ENCODE measurements around the gene CACNG7.
"Not testable (repeated sequence)": the region's sequence is repeated elsewhere in the genome, so short reads cannot be mapped to it uniquely, and the experiment has no call there.

Gene CACNG7

DNA sequence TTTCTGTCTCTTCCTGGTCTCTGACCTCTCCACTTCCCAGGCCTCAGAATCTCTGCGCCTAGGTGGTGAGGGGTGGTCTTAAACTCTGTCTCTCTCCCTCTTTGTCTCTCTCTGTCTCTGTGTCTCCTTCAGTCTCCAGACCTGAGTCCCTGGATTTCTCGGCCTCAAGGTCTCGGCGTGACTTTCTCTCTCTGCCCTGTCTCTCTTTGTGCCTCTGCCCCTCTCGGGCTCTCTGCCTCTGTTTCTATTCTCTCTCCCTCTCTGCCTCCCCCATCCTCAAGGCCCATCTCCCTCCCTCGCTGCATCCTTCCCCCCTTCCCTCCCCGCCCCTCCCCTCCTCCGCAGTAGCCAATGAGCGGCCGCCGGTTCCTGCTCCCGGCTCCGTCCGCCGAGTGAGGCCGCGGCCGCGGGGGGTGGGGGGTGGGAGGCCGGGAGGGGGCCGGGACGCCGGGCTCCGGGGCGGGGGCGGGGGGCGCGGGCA is at the start of gene CACNG7:
TSS of gene CACNG7 (plus strand) at position 344 of the 481 bp plus-strand sequence. CDS start 3,554 bp downstream, outside the sequence.
- DNase-seq: no peak

DNA sequence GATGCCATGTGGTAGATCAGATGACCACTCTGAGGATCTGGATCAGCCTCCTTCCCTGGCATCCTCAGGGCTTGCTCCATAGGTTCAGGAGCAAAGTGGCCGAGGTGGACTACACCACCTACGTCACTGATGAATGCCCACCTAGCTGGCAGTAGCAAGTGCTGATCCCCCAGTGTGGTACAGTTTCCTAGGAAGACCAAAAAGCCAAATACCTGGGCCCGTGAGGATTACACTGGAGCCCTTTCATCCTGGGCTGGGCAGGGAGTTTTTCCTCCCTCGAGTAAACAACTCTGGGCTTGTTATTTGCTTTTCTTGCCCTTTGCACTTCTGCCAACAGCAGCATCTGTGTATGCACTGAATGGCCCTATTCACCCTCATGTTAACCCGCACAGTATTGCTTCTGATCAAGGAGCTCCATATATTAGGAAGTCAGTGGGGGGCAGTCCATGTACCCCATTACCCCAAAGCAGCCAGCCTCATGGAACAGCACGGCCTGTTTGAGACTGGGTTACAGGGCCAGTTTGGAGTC is 44.7 kb upstream of the CACNG7 start:
- no peak for DNase-seq

GRCh38 chr19:53865523-53865917 is 43.6 kb upstream of the CACNG7 start:
- DNase-seq: no peak

DNA sequence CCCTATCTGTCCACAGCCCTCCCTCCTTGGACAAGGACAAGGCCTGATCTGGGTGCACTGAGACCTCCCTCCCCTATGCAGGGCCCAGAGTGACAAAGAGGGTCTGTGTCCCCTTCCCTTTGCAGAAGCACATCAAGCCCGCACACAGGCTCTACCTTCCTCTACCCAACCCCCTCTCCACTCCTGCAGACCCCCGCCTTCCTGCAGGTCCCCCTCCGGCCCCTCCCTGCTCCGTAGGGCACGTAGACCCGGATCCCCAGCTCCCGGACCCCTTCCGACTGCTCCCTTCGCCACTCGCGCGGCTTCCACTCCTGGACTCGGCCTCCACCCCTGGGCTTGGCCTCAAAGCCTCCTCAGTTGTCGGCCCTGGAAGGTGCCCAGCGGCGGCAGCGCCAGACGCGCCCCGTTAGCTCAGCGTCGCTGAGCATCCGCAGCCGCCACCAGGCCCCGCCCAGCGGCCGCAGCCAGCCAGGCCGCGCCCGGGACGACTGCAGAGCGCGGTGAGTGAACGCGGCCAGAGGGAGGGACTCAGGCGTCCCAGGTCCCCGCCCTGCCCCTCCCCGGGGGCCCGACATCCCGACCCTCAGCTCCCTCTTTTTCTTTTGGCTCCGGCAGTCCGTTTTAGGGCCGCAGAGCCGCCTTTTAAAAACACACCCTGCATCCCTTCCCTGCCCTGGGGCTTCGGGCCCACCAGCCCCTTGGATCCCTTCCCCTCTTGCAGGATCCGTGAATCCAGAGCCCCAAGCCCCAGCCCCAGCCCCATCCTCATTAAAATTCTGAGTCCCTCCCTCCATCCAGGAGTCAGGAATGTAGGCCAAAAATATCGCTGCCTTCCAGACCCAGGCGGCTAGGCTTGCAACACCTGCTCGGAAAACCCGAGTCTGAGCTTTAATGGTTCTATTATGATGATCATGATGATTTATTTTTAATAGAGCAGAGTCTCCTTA is 42.9 kb upstream of the CACNG7 start:
- peak; percentile 65 for DNase-seq

DNA sequence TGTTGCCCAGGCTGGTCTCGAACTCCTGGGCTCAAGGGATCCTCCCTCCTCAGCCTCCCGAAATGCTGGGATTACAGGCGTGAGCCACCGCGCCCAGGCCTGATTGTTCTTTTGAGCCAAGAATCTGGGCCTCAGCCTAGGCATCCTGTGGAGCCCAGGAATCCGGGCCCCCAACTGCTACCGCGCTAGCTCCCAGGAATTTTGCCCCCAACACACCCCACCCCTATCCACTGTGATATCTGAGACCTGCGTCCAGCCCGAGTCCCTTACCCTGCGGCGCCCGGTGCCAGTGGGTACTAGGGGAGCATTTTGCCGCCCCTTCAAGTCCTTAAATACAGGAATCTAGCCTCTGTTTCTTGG is 42.2 kb upstream of the CACNG7 start:
- no peak for DNase-seq

DNA sequence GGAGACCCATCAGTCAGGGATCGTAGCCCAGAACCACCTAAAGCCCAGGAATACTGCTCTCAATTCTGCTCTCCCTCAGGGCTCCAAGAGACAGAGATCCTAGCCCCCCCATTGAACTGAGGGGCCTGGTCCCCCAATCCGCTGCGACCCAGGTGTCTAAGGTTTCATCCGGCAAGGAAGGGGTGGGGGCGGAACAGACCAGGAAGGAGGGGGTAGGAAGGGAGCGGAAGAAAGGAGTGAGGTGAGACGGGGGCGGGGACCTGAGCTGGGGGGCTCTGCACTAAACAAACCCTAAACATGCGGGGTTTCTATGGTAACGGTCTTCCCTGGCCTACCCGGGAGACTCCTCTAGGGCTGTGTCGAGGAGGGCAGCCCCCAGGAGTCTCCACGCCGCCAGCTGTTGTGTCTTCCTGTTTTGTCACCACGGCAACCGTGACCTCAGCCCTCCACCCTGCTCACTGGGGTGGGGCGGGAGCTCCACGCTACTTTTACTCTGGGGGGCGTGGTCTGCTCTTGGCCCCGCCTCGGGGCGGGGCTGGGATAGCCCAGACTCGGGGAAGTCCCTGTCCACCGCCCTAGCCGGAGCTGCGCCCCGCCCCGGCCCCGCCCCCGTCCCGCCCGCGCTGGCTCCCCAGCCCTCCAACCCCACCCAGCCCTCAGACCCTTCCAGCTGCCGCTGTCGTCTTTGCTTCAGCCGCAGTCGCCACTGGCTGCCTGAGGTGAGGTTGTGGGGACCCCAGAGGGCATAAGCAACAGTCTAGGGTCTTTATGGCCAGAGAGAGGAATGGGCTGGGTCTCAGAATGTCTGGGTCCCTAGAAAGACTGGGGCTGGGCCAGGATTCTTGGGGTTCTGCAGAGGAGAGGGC is 41.6 kb upstream of the CACNG7 start, which contains the start of gene MYADM:
TSS of gene MYADM (plus strand) at position 659 of the 866 bp plus-strand sequence. CDS start 5,647 bp downstream, outside the sequence.
- peak; percentile 99 for DNase-seq

GRCh38 chr19:53868091-53868891 is 40.8 kb upstream of the CACNG7 start:
- DNase-seq: no peak

GRCh38 chr19:53868892-53869804 is 39.9 kb upstream of the CACNG7 start:
- peak; percentile 86 for DNase-seq

- not testable (repeated sequence) for DNase-seq
Observed at GRCh38 chr19:53869805-53870484, 39.1 kb upstream of the CACNG7 start.

DNA sequence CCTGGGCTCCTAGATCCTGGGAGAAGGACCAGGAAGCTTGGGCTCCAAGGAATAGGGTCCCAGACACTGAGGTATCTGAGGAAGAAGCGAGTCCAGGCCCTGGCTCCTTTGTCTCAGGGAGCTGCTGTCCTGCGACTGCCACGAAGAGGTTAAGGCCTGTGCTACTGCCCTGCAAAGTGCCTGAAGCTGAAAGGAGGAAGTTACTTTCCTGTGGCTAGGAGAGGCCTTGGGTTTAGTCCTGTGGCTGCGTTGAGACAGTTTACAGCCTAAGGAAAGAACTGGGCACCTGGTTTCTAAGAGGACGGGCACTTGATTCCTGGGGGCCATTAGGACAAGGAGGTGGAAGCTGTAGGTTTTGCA is 38.6 kb upstream of the CACNG7 start:
- DNase-seq: no peak

DNA sequence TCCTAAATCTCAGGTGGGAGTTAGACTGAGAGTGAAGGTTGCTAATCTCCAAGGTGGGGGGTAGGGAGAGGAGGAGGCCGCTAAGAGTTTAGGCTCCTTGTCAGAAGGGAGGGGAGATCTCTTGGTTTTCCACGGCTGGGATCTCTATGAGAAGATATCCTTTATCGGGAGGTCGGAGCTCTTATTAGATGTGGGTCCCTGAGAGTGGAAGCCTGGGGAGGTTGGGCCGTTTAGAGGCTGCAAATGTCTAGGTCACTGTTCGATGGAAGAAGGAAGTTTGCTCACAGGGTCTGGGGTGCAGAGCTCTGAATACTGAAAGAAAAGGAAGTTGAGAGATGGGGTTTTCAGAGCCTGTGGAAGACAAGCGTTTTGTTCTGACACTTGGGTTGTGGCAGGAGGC is 37.6 kb upstream of the CACNG7 start:
- no peak for DNase-seq

- no peak for DNase-seq
Observed at GRCh38 chr19:53872762-53873161, 36.3 kb upstream of the CACNG7 start.

- no peak for DNase-seq
Observed at GRCh38 chr19:53873773-53874605, 35.1 kb upstream of the CACNG7 start.

DNA sequence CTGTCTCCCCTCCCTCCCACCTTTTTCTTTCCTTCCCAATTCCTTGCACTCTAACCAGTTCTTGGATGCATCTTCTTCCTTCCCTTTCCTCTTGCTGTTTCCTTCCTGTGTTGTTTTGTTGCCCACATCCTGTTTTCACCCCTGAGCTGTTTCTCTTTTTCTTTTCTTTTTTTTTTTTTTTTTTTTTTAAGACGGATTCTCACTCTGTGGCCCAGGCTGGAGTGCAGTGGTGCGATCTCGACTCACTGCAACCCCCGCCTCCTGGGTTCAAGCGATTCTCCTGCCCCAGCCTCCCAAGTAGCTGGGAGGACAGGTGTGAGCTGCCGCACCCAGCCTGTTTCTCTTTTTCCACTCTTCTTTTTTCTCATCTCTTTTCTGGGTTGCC is 34.5 kb upstream of the CACNG7 start:
- no peak for DNase-seq

- no peak for DNase-seq
Observed at GRCh38 chr19:53875602-53876325, 33.3 kb upstream of the CACNG7 start.

DNA sequence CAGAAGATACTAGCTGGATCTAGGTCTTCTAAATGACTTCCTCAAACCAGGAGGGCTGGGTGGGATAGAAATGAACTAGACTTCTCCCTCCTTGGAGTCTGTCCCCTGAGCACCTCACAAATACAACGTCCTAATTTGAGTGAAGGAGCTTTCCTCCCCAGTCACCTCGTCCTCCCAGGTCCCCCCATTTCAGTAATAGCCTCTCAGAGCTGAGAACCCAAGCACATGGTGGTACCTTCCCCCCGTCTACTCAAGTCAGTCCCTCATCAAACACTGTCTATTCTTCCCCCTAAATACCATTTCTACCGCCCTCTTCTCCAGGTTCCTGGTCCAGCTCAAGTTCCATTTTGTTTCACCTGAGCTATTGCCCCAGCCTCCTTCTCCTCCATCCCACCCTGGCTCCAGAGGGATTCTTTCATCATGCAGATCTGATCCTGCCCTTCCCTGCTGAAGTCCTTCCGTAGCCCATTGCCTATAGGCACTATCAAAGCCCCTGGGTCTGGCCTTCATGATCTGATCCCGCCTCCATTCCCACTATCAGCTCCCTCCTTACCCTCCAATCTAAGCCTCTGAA is 32.3 kb upstream of the CACNG7 start:
- no peak for DNase-seq

DNA sequence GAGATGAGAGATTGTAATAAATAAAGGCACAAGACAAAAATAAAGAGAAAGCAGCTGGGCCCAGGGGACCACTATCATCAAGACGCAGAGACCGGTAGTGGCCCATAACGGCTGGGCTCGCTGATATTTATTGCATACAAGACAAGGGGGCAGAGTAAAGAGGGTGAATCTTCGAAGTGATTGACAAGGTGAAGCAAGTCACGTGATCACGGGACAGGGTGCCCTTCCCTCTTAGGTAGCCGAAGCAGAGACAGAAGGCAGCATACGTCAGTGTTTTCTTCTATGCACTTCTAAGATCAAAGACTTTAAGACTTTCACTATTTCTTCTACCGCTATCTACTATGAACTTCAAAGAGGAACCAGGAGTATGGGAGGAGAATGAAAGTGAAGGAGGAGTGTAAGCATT is 31.7 kb upstream of the CACNG7 start:
- no peak for DNase-seq

DNA sequence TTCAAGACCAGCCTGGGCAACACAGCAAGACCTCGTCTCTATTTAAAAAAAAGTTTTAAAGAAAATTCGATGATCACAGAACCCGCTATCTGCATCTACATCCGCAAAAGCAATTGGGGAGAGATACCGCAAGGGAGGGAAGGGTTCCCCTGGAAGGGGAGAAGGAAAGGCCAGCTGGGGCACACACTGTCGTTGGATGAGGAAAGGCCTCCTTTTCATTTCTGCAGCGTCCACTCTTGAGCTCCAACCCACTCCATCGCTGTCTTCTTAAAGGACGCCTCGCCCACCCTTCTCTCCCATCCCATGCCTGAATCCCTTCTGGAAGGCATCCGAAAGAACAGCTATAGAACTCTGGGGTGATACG is 30.3 kb upstream of the CACNG7 start:
- no peak for DNase-seq

Measured in activated CD4-positive, alpha-beta T cell treated with anti-CD3 and anti-CD28 coated beads, Interleukin-2, amount 50 U/mL, for 16 hours (primary cell).